Activated CD4-positive, CD25-positive, alpha-beta regulatory T cell treated with anti-CD3 and anti-CD28 coated beads, Interleukin-2, amount 50 U/mL, for 16 hours (primary cell): ENCODE data around the gene KIAA1217.

Experiments
- DNase-seq: peaks from one replicate; pipeline ENCODE4 v3.0.0-alpha.2; 2020; ENCODE audit warnings: low read depth, low spot score

The KIAA1217 gene

GRCh38 chr10:24209946-24210491 lies 1.1 kb downstream of the KIAA1217 start:
- no peak for DNase-seq

GRCh38 chr10:24210501-24210900 lies 1.6 kb downstream of the KIAA1217 start:
- no peak for DNase-seq

DNA sequence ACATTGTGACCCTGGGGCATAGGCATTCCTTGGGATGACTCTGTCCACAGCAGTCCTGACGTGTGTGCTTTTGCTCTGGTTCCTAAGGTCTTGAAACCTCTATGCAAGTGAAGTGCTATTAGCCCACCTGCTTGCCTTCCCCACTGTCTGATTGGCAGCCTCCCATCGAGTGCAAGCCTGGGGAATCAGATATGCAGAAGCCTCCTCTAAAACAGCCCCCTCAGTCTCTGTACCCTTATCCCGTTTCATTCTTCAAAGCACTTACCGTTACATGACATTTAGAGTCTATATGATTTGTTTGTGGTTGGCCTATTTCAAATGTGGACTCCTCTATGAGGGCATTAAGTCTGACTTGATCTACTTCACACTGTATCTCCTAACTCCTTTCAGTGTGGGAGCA lies 4.3 kb downstream of the KIAA1217 start:
- no peak for DNase-seq

- DNase-seq: no peak
These were observed 4.9 kb downstream of the KIAA1217 start for GRCh38 chr10:24213881-24214280.

GRCh38 chr10:24214762-24215161 lies 5.8 kb downstream of the KIAA1217 start:
- DNase-seq: no peak

DNA sequence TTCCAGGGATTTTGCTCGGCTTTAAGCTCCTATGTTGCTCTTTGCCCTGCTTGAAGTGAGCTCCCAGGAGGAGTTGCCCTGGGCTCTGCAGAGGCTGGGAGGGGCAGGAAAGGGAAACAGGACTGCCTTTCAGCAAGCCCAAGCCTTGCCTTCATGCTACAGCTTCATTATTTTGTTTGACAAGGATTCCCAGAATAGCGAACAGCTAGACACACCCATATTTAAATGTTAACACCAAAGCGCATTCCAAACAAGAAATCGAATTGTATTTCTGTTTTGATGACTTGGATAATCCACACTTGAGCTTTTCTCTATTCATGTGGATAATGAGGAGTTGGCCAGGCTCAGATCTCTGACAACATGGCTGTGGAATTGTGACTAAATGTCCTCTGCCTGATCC lies 6.3 kb downstream of the KIAA1217 start:
- no peak for DNase-seq

DNA sequence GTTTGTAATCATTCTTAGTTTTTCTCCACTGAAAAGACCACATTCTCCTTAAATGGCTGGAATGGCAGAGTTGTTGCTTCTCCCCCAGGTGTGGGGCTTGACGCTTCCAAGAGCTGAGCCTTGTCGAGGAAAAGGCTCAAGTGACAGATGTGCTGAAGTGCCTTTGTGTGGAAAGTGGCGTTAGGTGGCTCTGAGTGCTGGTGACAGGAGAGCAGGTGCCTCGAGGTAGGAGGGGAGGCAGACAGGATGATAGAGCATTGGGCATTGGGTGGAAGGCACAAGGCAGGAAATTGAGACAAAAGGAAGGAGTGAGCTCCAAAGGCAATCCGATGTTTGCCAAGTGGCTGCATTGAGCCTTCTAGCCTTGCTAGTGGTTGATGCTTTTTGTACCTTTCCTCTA lies 6.7 kb downstream of the KIAA1217 start:
- DNase-seq: no peak

DNA sequence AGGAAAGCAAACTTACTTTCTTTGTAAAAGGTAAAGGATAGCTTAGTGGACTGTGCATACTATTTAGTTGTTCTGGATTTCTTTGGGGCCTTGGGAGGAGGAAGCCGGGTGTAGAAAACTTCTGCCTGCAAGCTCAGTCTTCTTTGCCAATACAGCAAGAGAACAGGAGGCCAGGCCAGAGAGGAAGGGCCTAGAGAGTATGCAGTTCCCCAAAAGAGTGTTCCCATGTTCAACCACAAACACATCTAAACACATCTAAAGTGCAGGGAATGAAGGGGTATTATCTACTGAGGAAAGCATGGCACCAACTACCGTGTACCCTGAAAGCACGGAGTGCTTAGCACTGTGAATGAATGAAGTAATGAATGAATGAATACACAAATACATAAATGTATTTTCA lies 11.0 kb downstream of the KIAA1217 start:
- no peak for DNase-seq

DNA sequence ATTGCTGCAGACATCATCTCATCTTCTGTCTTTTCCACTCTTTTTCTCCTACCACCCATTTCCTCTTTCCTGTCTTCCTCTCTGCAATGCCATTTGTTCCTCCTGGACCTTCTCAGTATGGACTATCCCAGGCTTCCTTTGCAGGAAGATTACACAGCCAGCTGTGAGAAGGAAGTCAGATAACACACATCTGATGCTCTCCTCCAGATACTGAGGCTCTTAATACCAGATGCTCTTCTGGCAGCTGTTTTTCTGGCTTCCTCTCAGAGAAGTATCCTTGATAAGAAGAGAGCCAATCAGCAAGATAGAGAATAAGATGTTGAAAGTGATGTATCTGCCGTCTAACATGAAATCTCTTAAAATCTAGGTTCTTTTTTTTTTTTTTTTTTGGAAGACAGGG lies 14.4 kb downstream of the KIAA1217 start:
- DNase-seq: no peak

GRCh38 chr10:24223953-24224352 lies 15.0 kb downstream of the KIAA1217 start:
- DNase-seq: no peak

- DNase-seq: no peak
These were observed 19.7 kb downstream of the KIAA1217 start for GRCh38 chr10:24228642-24229041.

DNA sequence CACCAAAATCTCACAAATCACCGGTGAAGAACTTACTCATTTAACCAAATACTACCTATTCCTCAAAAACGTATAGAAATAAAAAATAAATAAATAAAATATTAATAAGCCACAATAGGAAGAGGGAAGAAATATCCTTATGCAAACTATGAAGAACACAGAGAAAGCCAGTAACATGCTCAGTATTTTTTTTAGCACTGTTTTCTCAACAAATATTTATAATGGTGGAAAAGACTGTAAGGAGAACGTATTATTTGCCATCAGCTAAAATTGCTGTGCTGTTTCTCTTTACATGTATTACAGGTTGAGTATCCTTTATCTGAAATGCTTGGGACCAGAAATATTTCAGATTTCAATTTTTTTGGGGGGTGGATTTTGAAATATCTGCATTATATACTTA lies 21.0 kb downstream of the KIAA1217 start:
- DNase-seq: no peak

DNA sequence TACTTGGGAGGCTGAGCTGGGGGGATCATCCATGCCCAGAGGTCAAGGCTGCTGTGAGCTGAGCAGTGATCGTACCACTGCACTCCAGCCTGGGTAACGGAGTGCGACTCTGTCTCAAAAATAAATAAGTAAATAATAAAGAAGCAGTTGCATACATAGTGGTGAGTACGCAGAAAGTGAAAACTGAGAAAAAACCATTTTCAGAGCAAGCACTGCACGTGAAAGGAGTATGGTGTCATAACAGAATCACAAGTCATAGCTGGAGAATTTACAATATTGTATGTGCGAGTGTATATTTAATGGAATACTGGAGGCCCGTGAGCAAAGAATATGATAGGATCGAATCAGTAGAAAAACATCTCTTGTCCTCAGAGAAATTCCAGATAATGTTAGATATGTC lies 22.3 kb downstream of the KIAA1217 start:
- no peak for DNase-seq

GRCh38 chr10:24234784-24235183 lies 25.8 kb downstream of the KIAA1217 start:
- DNase-seq: no peak

GRCh38 chr10:24235471-24235870 lies 26.5 kb downstream of the KIAA1217 start:
- DNase-seq: no peak

- DNase-seq: no peak
These were observed 29.0 kb downstream of the KIAA1217 start for GRCh38 chr10:24237801-24238395.

GRCh38 chr10:24238519-24239247 lies 29.7 kb downstream of the KIAA1217 start:
- DNase-seq: no peak

DNA sequence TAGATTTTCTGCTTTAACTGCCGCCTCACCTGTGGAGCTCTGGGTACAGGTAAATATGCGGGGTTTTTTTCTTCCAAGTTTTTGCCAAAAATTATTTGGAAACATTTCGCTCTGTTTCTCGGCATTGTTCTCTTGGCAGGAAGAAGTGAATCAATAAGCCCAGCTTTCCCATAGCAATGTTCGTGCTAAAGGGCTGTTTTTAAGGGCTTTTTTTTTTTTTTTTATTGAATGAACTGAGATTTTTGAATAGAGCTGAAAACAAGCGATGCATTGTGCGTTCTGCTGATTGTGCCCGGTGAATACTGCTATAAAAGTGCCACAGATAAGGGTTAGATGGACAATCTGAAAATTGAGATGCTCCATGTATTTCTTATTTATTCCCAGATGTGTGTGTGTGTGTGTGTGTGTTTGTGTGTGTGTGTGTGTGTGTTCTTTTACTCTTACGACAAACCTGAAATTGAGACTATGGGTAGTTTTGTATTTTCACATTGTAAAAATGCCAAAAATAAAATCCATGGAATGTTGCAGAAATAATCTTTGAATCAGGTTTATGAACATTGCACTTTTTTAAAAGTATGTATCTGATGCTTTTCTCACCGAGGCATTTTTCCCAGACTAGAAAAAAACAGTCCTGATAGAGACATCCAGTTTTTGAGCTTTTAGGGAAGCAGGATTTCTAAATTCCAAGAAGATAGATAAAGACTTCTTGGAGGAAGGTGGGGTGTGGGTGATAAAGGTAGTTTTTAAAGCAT lies 30.5 kb downstream of the KIAA1217 start:
- DNase-seq: no peak

GRCh38 chr10:24240041-24240751 lies 31.3 kb downstream of the KIAA1217 start:
- DNase-seq: no peak

DNA sequence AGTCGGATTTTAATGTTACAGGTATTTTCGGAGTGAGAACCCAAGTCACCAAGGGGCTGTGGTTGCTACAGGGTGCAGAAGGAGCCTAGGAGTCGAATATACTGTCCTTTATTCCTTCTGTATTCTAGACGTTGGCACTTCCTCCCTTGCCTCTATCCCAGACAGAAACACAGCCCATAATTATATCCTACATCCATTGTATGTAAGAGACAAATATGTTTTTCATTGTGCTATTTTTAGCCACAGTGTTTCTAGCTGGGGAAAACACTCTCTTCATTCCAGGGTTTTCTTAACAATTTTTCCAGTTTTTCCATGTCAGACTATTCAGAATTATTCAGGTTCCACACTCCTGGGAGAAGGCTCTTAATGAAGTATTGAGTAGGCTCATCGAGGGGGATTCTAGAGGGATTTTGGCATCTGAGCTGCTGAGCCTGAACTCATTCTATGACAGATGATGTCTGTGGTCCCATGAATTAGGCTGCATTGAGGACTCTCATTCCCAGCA lies 32.6 kb downstream of the KIAA1217 start:
- no peak for DNase-seq

DNA sequence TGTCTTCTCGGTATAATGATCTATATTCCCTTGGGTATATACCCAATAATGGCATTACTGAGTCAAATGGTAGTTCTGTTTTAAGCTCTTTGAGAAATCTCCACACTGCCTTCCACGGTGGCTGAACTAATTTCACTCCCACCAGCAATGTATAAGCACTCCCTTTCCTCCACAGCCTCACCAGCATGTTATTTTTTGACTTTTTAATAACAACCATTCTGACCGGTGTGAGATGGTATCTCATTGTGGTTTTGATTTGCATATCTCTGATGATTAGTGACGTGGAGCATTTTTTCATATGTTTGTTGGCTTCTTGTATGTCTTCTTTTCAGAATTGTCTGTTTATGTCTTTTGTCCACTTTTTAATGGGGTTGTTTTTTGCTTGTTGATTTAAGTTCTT lies 33.6 kb downstream of the KIAA1217 start:
- DNase-seq: no peak

- DNase-seq: no peak
These were observed 37.4 kb downstream of the KIAA1217 start for GRCh38 chr10:24246365-24246764.
